GM23248 (cell line): Measurements from ENCODE around the gene THSD4. TPM values are rescaled to one million over a fixed set of nuclear protein-coding genes. Genes with fewer than 3 reads are reported as not detected.

ENCODE experiments used
- DNase-seq: peaks from one replicate; pipeline ENCODE4 v3.0.0-alpha.2; 2015
- H2AFZ ChIP-seq: fragments of 200-600 bp; sonication (generic); 2 replicates; pipeline ENCODE4 v1.6.1; 2016; ENCODE audit warnings: antibody characterized with exemption
- H3F3A ChIP-seq: fragments of 200-600 bp; sonication (generic); 2 replicates; pipeline ENCODE4 v1.6.1; 2016; ENCODE audit warnings: mild to moderate bottlenecking, antibody characterized with exemption, mixed run types; ENCODE audit not compliant: insufficient read depth
- H3K27ac ChIP-seq: fragments of 200-600 bp; sonication (generic); 2 replicates; pipeline ENCODE4 v1.5.1; 2016; ENCODE audit warnings: mild to moderate bottlenecking
- H3K27me3 ChIP-seq: fragments of 200-600 bp; sonication (generic); replicated peaks from 2 replicates; pipeline ENCODE4 v1.6.1; 2016; ENCODE audit warnings: mild to moderate bottlenecking; ENCODE audit not compliant: insufficient read depth
- H3K36me3 ChIP-seq: fragments of 200-600 bp; sonication (generic); 2 replicates; pipeline ENCODE4 v1.6.1; 2016; ENCODE audit warnings: low read depth, mild to moderate bottlenecking
- H3K4me1 ChIP-seq: fragments of 200-600 bp; sonication (generic); 2 replicates; pipeline ENCODE4 v1.6.1; 2016; ENCODE audit warnings: mild to moderate bottlenecking; ENCODE audit not compliant: insufficient read depth
- H3K4me2 ChIP-seq: fragments of 200-600 bp; sonication (generic); one replicate; pipeline ENCODE4 v1.6.1; 2016; ENCODE audit warnings: mild to moderate bottlenecking; ENCODE audit not compliant: unreplicated experiment
- H3K4me3 ChIP-seq: fragments of 200-600 bp; sonication (generic); 2 replicates; pipeline ENCODE4 v1.5.1; 2016; ENCODE audit warnings: mild to moderate bottlenecking
- H3K79me2 ChIP-seq: fragments of 200-600 bp; sonication (generic); 2 replicates; pipeline ENCODE4 v1.6.1; 2016; ENCODE audit warnings: mild to moderate bottlenecking; ENCODE audit not compliant: insufficient read depth
- H3K9ac ChIP-seq: fragments of 200-600 bp; sonication (generic); 2 replicates; pipeline ENCODE4 v1.6.1; 2016; ENCODE audit warnings: mild to moderate bottlenecking
- H3K9me2 ChIP-seq: fragments of 200-600 bp; sonication (generic); 2 replicates; pipeline ENCODE4 v1.6.1; 2016; ENCODE audit warnings: mixed run types, mild to moderate bottlenecking, moderate library complexity; ENCODE audit not compliant: insufficient read depth
- H3K9me3 ChIP-seq: fragments of 200-600 bp; sonication (generic); one replicate; pipeline ENCODE4 v1.6.1; 2017; ENCODE audit warnings: low read depth
- H4K20me1 ChIP-seq: fragments of 200-600 bp; sonication (generic); 2 replicates; pipeline ENCODE4 v1.6.0; 2016; ENCODE audit not compliant: insufficient read depth
- EZH2 ChIP-seq: fragments of 200-600 bp; sonication (generic); IDR thresholded peaks from 2 replicates; pipeline ENCODE4 v1.6.1; 2018; ENCODE audit warnings: antibody characterized with exemption, mild to moderate bottlenecking; ENCODE audit not compliant: insufficient read depth, poor library complexity, severe bottlenecking
- EZH2phosphoT487 ChIP-seq: fragments of 200-600 bp; sonication (generic); IDR thresholded peaks from 2 replicates; pipeline ENCODE4 v1.6.1; 2018; ENCODE audit warnings: antibody characterized with exemption, moderate library complexity, mild to moderate bottlenecking, low read depth; ENCODE audit not compliant: insufficient read depth
- WGBS, 2 experiments: methylation state at CpG; one replicate each; pipeline ENCODE4 v1.1.6; 2015 to 2017; ENCODE audit warnings: low lambda C conversion rate in 2 of 2, low coverage in 1 of 2; ENCODE audit errors: missing lambda C conversion rate in 2 of 2; 5-methylcytosine and 5-hydroxymethylcytosine counted together
- in situ Hi-C: fragments of 300-500 bp; cut with MboI; formaldehyde crosslinking; loops from 2 replicates; pipeline ENCODE4 v1.15.0; 2020
- polyA plus RNA-seq: library from polyadenylated mRNA; unstranded; fragments of >200 nt; fragmentation: Nextera tagmentation; extraction: Ambion mirVana; gene quantifications from 2 replicates; pipeline ENCODE4 v1.2.1, GENCODE V29; 2016
- total RNA-seq: library from RNA; depleted of rRNA; stranded (reverse); fragments of >200 nt; shearing (Covaris generic); gene quantifications from 2 replicates; pipeline ENCODE4 v1.2.3, GENCODE V29; 2014

Gene THSD4
- total and polyA plus RNA-seq, 2 experiments from 2014 or later: 14.2 to 58.9 TPM

DNA sequence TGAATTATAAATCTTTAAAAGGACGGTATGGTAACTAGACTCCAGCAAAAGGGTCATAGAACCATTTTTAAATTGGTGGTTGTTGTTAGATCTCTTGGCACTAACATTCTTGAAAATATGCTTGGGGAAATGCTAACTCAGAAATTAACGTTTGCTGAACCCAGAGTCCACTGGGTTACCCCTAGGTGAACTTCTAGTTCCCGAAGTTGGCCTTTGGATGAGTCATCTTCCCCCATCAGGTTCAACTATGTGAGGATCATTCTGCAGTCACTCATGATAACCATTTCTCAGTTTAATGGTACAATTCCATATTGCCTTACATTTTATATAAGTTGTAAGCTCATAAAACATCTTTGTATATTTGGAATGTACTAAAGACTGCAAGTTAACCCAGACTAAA lies 204.7 kb downstream of the THSD4 start:
- 55 to 70% methylated on average over 3 of the region's 3 CpGs for WGBS, 2 experiments
- Histone ChIP-seq H3K79me2 (no peaks in the 10 kb centered on the region), H3K27ac (no peak overlapping the region), H3K9me3 (no peaks in the 10 kb centered on the region), H3K4me1 (no peaks in the 10 kb centered on the region), H3K36me3 (no peaks in the 10 kb centered on the region), H3F3A (peaks cover under 1% of the 10 kb centered on the region; the same call in 1 of the 2 replicates), H2AFZ (no peak overlapping the region), H3K9me2 (no peaks in the 10 kb centered on the region), H3K4me3 (no peak overlapping the region), H3K27me3 (no peaks in the 10 kb centered on the region), H3K4me2 (no peak overlapping the region), H4K20me1 (no peaks in the 10 kb centered on the region), H3K9ac (no peak overlapping the region)
- TF ChIP-seq EZH2phosphoT487 (no peak), EZH2 (no peak)
- no peak for DNase-seq
- in situ Hi-C loops: no loop called here

DNA sequence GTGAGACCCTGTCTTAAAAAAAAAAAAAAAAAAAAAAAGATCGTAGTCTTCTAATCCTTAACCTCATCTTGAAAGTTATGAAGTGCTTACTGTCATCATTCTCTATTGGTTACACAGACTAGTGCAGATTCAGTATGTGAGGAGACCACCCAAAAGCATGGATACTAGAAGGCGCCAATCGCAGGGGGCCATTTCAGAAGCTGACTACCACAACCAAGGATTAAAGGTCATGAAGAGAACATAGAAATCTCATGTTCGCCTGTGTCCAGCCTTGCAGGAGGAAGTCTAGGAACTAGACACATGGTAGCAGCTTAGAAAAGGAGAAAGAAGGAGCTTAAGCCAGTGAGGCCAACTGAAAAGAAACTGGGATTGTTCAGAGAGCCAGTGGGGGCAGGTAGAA lies 207.8 kb downstream of the THSD4 start:
- Histone ChIP-seq H3K9me3 (no peaks in the 10 kb centered on the region), H3K4me3 (no peak overlapping the region), H3K36me3 (no peaks in the 10 kb centered on the region), H3K9ac (no peak overlapping the region), H3K79me2 (no peaks in the 10 kb centered on the region), H3K9me2 (no peaks in the 10 kb centered on the region), H3K4me2 (no peak overlapping the region), H3K27me3 (no peaks in the 10 kb centered on the region), H3K4me1 (peaks cover 13% of the 10 kb centered on the region), H3F3A (peaks cover 13% of the 10 kb centered on the region), H2AFZ (no peak overlapping the region), H4K20me1 (no peaks in the 10 kb centered on the region), H3K27ac (no peak overlapping the region)
- WGBS, 2 experiments: 93 to 98% methylated on average over 4 of the region's 4 CpGs
- DNase-seq: no peak
- in situ Hi-C loops: no loop called here
- no peak for TF ChIP-seq EZH2
- TF ChIP-seq EZH2phosphoT487: no peak

DNA sequence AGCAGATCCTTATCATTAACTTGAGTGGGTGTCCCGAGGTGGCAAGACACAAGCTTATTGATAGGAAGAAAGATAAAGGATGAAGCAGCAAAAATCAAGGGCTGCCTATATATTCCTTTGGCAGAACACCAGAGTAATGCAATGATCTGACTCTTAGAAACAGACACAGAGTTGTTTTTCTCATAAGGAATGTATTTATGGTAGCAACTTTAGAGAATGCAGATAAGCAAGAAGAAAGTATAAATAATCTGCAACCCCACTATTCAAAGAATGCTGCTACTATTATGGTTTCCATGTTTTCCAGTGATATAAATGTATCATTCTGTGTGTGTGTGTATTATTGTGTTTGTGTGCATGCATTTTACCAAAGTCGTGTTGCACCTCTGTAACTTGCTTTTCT lies 208.3 kb downstream of the THSD4 start:
- H3K9ac ChIP-seq: no peak overlapping the region
- 88 to 98% methylated on average over 2 of the region's 2 CpGs for WGBS, 2 experiments
- H3K4me1 ChIP-seq: peaks cover 13% of the 10 kb centered on the region
- no peak overlapping the region for H3K4me2 ChIP-seq
- no peaks in the 10 kb centered on the region for H3K9me3 ChIP-seq
- no peak for TF ChIP-seq EZH2phosphoT487
- no peak for TF ChIP-seq EZH2
- no peak overlapping the region for H3K4me3 ChIP-seq
- DNase-seq: no peak
- in situ Hi-C loops: no loop called here
- no peaks in the 10 kb centered on the region for H3K27me3 ChIP-seq
- no peak overlapping the region for H3K27ac ChIP-seq
- H3F3A ChIP-seq: peaks cover 13% of the 10 kb centered on the region
- no peaks in the 10 kb centered on the region for H3K9me2 ChIP-seq
- H2AFZ ChIP-seq: no peak overlapping the region
- H3K36me3 ChIP-seq: no peaks in the 10 kb centered on the region
- H4K20me1 ChIP-seq: no peaks in the 10 kb centered on the region
- H3K79me2 ChIP-seq: no peaks in the 10 kb centered on the region

DNA sequence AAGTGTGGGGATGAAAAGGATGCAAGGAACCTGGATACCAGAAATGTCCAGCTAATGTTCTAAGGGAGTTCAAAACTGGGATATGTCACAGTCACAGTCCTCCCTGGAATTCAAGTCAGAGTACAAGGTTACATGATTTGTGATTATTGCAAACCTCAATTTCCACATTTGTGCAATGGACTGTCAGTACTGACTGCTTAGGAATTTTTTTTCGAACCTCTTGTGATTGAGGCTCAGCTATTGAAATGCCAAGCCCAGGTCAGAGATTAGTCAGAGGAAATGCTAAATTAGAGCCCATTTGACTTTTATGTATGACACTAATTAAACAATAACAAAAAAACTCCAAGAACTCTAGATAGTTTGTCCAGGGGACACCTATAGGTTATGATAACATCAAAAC lies 210.2 kb downstream of the THSD4 start:
- peak overlapping the region; percentile 13; the same call in 1 of the 2 replicates for H3K27ac ChIP-seq
- H3K4me1 ChIP-seq: peaks cover 22% of the 10 kb centered on the region
- H3K4me3 ChIP-seq: no peak overlapping the region
- no peaks in the 10 kb centered on the region for H3K9me3 ChIP-seq
- peak; percentile 40 for DNase-seq
- no peaks in the 10 kb centered on the region for H3K9me2 ChIP-seq
- no peaks in the 10 kb centered on the region for H3K36me3 ChIP-seq
- no peak overlapping the region for H2AFZ ChIP-seq
- H3K79me2 ChIP-seq: no peaks in the 10 kb centered on the region
- in situ Hi-C loops: no loop called here
- TF ChIP-seq EZH2 (no peak), EZH2phosphoT487 (no peak)
- no peaks in the 10 kb centered on the region for H3K27me3 ChIP-seq
- no peaks in the 10 kb centered on the region for H4K20me1 ChIP-seq
- WGBS, 2 experiments: 4 to 5% methylated on average over 1 of the region's 1 CpG
- H3K9ac ChIP-seq: no peak overlapping the region
- H3K4me2 ChIP-seq: no peak overlapping the region
- H3F3A ChIP-seq: peaks cover 13% of the 10 kb centered on the region

DNA sequence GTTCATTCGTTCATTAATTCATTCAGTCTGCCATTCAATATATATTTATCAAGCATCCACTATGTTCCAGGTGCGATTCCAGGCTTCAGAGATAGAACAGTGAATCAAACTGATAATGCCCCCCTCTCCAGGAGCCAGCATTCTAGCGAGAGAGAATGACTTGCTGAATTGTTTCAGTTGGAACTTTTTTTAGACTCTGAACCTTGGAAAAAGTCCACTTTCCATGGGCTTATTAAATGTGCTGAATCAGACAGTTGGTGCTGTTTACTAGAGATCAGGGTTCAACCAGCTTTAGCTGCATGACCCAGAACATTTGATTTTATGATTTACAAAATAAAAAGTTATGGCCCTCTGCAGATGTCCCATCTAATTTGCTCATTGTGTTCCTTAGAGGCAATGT lies 213.2 kb downstream of the THSD4 start:
- no peaks in the 10 kb centered on the region for H3K9me3 ChIP-seq
- no peaks in the 10 kb centered on the region for H4K20me1 ChIP-seq
- H3K27me3 ChIP-seq: no peaks in the 10 kb centered on the region
- peaks cover 19% of the 10 kb centered on the region for H3F3A ChIP-seq
- H3K27ac ChIP-seq: no peak overlapping the region
- no peak overlapping the region for H3K9ac ChIP-seq
- H3K4me3 ChIP-seq: no peak overlapping the region
- H2AFZ ChIP-seq: no peak overlapping the region
- H3K4me1 ChIP-seq: peaks cover 28% of the 10 kb centered on the region
- no peaks in the 10 kb centered on the region for H3K36me3 ChIP-seq
- no peak overlapping the region for H3K4me2 ChIP-seq
- no peak for DNase-seq
- 65 to 71% methylated on average over 3 of the region's 3 CpGs for WGBS, 2 experiments
- H3K79me2 ChIP-seq: no peaks in the 10 kb centered on the region
- in situ Hi-C loops: no loop called here
- TF ChIP-seq EZH2phosphoT487: no peak
- TF ChIP-seq EZH2: no peak
- H3K9me2 ChIP-seq: no peaks in the 10 kb centered on the region
